NK-92 treated with Interleukin-12 subunit alpha and Interleukin-12 subunit beta, amount 100 ng/mL, for 24 hours (cell line): ENCODE results near the gene GBA3.

Experiments used
- DNase-seq: peaks from one replicate; lab custom pipeline; 2025; lab: John Stamatoyannopoulos, UW

Gene GBA3

GRCh38 chr4:22780797-22781196 is 88.1 kb downstream of the GBA3 start:
- no peak for DNase-seq

GRCh38 chr4:22787753-22788375 is 95.1 kb downstream of the GBA3 start:
- no peak for DNase-seq

- DNase-seq: no peak
Measured at GRCh38 chr4:22790631-22791030, 97.9 kb downstream of the GBA3 start.

- no peak for DNase-seq
Measured at GRCh38 chr4:22794732-22795131, 102.0 kb downstream of the GBA3 start.

- DNase-seq: no peak
Measured at GRCh38 chr4:22801391-22801790, 108.7 kb downstream of the GBA3 start.

GRCh38 chr4:22802876-22803275 is 110.1 kb downstream of the GBA3 start:
- no peak for DNase-seq

- DNase-seq: no peak
Measured at GRCh38 chr4:22803512-22803911, 110.8 kb downstream of the GBA3 start.

GRCh38 chr4:22814906-22815305 is 122.2 kb downstream of the GBA3 start:
- DNase-seq: no peak

GRCh38 chr4:22824091-22824490 is 131.4 kb downstream of the GBA3 start:
- no peak for DNase-seq

- no peak for DNase-seq
Measured at GRCh38 chr4:22842360-22843018, 149.8 kb downstream of the GBA3 start.

- DNase-seq: no peak
Measured at GRCh38 chr4:22848332-22848731, 155.6 kb downstream of the GBA3 start.

GRCh38 chr4:22850055-22850454 is 157.3 kb downstream of the GBA3 start:
- no peak for DNase-seq

GRCh38 chr4:22850630-22851029 is 157.9 kb downstream of the GBA3 start:
- no peak for DNase-seq

GRCh38 chr4:22857411-22857810 is 164.7 kb downstream of the GBA3 start:
- no peak for DNase-seq

- no peak for DNase-seq
Measured at GRCh38 chr4:22859318-22859717, 166.6 kb downstream of the GBA3 start.
